ENCODE data around the gene TMEM174.
"Not testable (repeated sequence)": the region's sequence is repeated elsewhere in the genome, so short reads cannot be mapped to it uniquely, and the experiment has no call there.

The TMEM174 gene

GRCh38 chr5:73205305-73205704 lies 32.3 kb downstream of the TMEM174 start:
- H3K4me3 ChIP-seq (ENCODE audit: low read depth, low read length) = no peak overlapping the region
- no peak for TF ChIP-seq CTCF (IDR thresholded peaks at IDR 0.05; ENCODE audit: control insufficient read depth, extremely low read depth, insufficient read depth)
- no peak for DNase-seq (ENCODE audit: low read depth)

- DNase-seq (ENCODE audit: low read depth); H3K4me3 ChIP-seq (ENCODE audit: low read depth, low read length): not testable (repeated sequence)
Measured at GRCh38 chr5:73207239-73207638, 34.2 kb downstream of the TMEM174 start.

GRCh38 chr5:73209075-73209474 lies 36.1 kb downstream of the TMEM174 start:
- DNase-seq (ENCODE audit: low read depth) = not testable (repeated sequence)

GRCh38 chr5:73212693-73213092 lies 39.7 kb downstream of the TMEM174 start:
- not testable (repeated sequence) for DNase-seq (ENCODE audit: low read depth); H3K4me3 ChIP-seq (ENCODE audit: low read depth, low read length)

More at GRCh38 chr5:73209075-73209474, 36.1 kb downstream of the TMEM174 start:
- not testable (repeated sequence) for H3K4me3 ChIP-seq (ENCODE audit: low read depth, low read length)

GRCh38 chr5:73213566-73213998 lies 40.6 kb downstream of the TMEM174 start:
- no peak for DNase-seq (ENCODE audit: low read depth)
- H3K4me3 ChIP-seq (ENCODE audit: low read depth, low read length) = no peak overlapping the region
- TF ChIP-seq CTCF (IDR thresholded peaks at IDR 0.05; ENCODE audit: control insufficient read depth, extremely low read depth, insufficient read depth) = no peak

GRCh38 chr5:73214306-73214705 lies 41.3 kb downstream of the TMEM174 start:
- TF ChIP-seq CTCF (IDR thresholded peaks at IDR 0.05; ENCODE audit: control insufficient read depth, extremely low read depth, insufficient read depth) = no peak
- DNase-seq (ENCODE audit: low read depth) = no peak
- no peak overlapping the region for H3K4me3 ChIP-seq (ENCODE audit: low read depth, low read length)

GRCh38 chr5:73214996-73215395 lies 42.0 kb downstream of the TMEM174 start:
- DNase-seq (ENCODE audit: low read depth) = no peak
- H3K4me3 ChIP-seq (ENCODE audit: low read depth, low read length) = no peak overlapping the region
- no peak for TF ChIP-seq CTCF (IDR thresholded peaks at IDR 0.05; ENCODE audit: control insufficient read depth, extremely low read depth, insufficient read depth)

GRCh38 chr5:73215531-73215890 lies 42.5 kb downstream of the TMEM174 start:
- peak overlapping the region; percentile 45 for H3K4me3 ChIP-seq (ENCODE audit: low read depth, low read length)
- DNase-seq (ENCODE audit: low read depth) = no peak
- TF ChIP-seq CTCF (IDR thresholded peaks at IDR 0.05; ENCODE audit: control insufficient read depth, extremely low read depth, insufficient read depth) = no peak

Data from LNCaP clone FGC (cell line).